K562 (cell line): Measurements from ENCODE around the gene GP1BB. TPM values are rescaled to one million over a fixed set of nuclear protein-coding genes. Genes with fewer than 3 reads are reported as not detected.

Experiments
- ATAC-seq: fragments of 200-7000 bp; cut with Tn5 transposase; 3 replicates; pipeline ENCODE4 v1.9.1; 2020; ENCODE audit warnings: moderate library complexity
- BruUV-seq: library from RNA; stranded (reverse); fragments of 400-500 nt; replicated peaks from 2 replicates; lab custom pipeline; 2021; lab: Mats Ljungman, UMichigan
- CTCF ChIA-PET: fragments of 300-600 bp; formaldehyde crosslinking; extraction: SDS; loops from one replicate; lab custom pipeline; 2021; ENCODE audit warnings: low intra/inter-chr PET ratio; lab: Yijun Ruan, JAX
- POLR2A ChIA-PET: fragments of 300-600, 350-650 bp; sonication (Branson Sonifier 250); formaldehyde crosslinking; extraction: SDS; loops from one replicate; lab custom pipeline; 2021; ENCODE audit warnings: antibody characterized with exemption, inconsistent platforms; lab: Yijun Ruan, JAX
- DNase-seq, 4 experiments: peaks; one replicate each; pipeline versions ENCODE4 v3.0.0 to v3.0.0-alpha.2; 2011 to 2018; ENCODE audit warnings: low spot score in 3 of 4, mixed read lengths in 3 of 4; ENCODE audit errors: extremely low read depth in 1 of 4
- FAIRE-seq: peaks from 2 replicates; lab custom pipeline; 2011; peaks lifted over from hg19 to GRCh38; lab: Jason Lieb, UNC
- H2AFZ ChIP-seq: 2 replicates; pipeline ENCODE4 v1.6.0; 2011; ENCODE audit warnings: low read depth, low read length, control low read depth, inconsistent platforms
- H3K27ac ChIP-seq: fragments of 200-600 bp; 3 replicates; pipeline ENCODE4 v1.8.0; 2011; ENCODE audit warnings: low read depth, mild to moderate bottlenecking, control low read depth, inconsistent platforms, low read length, moderate library complexity, mixed read lengths; ENCODE audit errors: extremely low read depth
- H3K27me3 ChIP-seq, 2 experiments: fragments of 300-600 bp in 1 of 2; 2 replicates in 1 of 2; 3 replicates in 1 of 2; pipeline versions ENCODE4 v1.6.0 to v1.8.0; 2011; ENCODE audit warnings: inconsistent platforms in 2 of 2, low read length in 2 of 2, mild to moderate bottlenecking in 1 of 2, mixed read lengths in 1 of 2, moderate library complexity in 1 of 2; ENCODE audit not compliant: control insufficient read depth in 2 of 2, insufficient read depth in 2 of 2
- H3K36me3 ChIP-seq: fragments of 300-600 bp; 3 replicates; pipeline ENCODE4 v1.8.0; 2011; ENCODE audit warnings: mild to moderate bottlenecking, low read length, inconsistent platforms; ENCODE audit not compliant: control insufficient read depth, insufficient read depth
- H3K4me1 ChIP-seq, 2 experiments: fragments of 200-600 bp in 1 of 2; replicated peaks in 1 of 2; 2 replicates in 1 of 2; 3 replicates in 1 of 2; pipeline versions ENCODE4 v1.5.1 to v1.8.0; 2011; ENCODE audit warnings: inconsistent platforms in 2 of 2, low read length in 2 of 2, mild to moderate bottlenecking in 1 of 2, mixed read lengths in 1 of 2, moderate library complexity in 1 of 2; ENCODE audit not compliant: control insufficient read depth in 2 of 2, insufficient read depth in 2 of 2
- H3K4me2 ChIP-seq: 2 replicates; pipeline ENCODE4 v1.6.1; 2011; ENCODE audit warnings: low read length, control low read depth, inconsistent platforms, mixed read lengths; ENCODE audit not compliant: insufficient read depth
- H3K4me3 ChIP-seq: fragments of 200-600 bp; sonication (generic), shearing (Covaris generic); 2 replicates; pipeline ENCODE4 v1.5.1; 2016; ENCODE audit warnings: control low read depth, inconsistent platforms
- H3K79me2 ChIP-seq: fragments of 200-600 bp; 3 replicates; pipeline ENCODE4 v1.8.0; 2011; ENCODE audit warnings: low read length, inconsistent platforms; ENCODE audit not compliant: control insufficient read depth, insufficient read depth
- H3K9ac ChIP-seq, 2 experiments: 2 replicates each; pipeline versions ENCODE4 v1.6.0 to v1.6.1; 2011; ENCODE audit warnings: low read depth in 2 of 2, low read length in 2 of 2, control low read depth in 1 of 2, inconsistent platforms in 1 of 2, mild to moderate bottlenecking in 1 of 2, mixed read lengths in 1 of 2; ENCODE audit not compliant: insufficient read depth in 1 of 2
- H3K9me1 ChIP-seq: one replicate; pipeline ENCODE4 v1.6.0; 2011; ENCODE audit warnings: inconsistent platforms, mild to moderate bottlenecking, low read length, moderate library complexity; ENCODE audit not compliant: control insufficient read depth, insufficient read depth
- H3K9me3 ChIP-seq: replicated peaks from 2 replicates; pipeline ENCODE4 v1.5.1; 2011; ENCODE audit warnings: low read depth, low read length, inconsistent platforms; ENCODE audit not compliant: control insufficient read depth, insufficient read depth
- H4K20me1 ChIP-seq: replicated peaks from 2 replicates; pipeline ENCODE4 v1.6.1; 2011; ENCODE audit warnings: low read length, inconsistent platforms, mixed read lengths; ENCODE audit not compliant: control insufficient read depth, insufficient read depth
- ETS1 ChIP-seq: conservative IDR thresholded peaks from 2 replicates; pipeline ENCODE4 v1.6.1; 2011; ENCODE audit warnings: low read depth, mild to moderate bottlenecking, low read length; ENCODE audit not compliant: control insufficient read depth
- FUS ChIP-seq: fragments of 200-400 bp; formaldehyde crosslinking; optimal IDR thresholded peaks from 2 replicates; pipeline ENCODE3; 2017; ENCODE audit warnings: low read depth, low read length
- JUND ChIP-seq, 2 experiments: IDR thresholded peaks; 2 replicates in 1 of 2; 3 replicates in 1 of 2; pipeline ENCODE4 v1.6.1; 2011; ENCODE audit warnings: borderline replicate concordance in 2 of 2, low read depth in 2 of 2, low read length in 2 of 2, improper control_type of control experiment in 1 of 2, missing biosample characterization in 1 of 2, missing genetic modification characterization in 1 of 2, missing genetic modification reagents in 1 of 2
- MEIS2 ChIP-seq: fragments of 450-650 bp; IDR thresholded peaks from 2 replicates; pipeline ENCODE4 v1.6.1; 2014; ENCODE audit warnings: mild to moderate bottlenecking; ENCODE audit not compliant: partially characterized antibody
- NFATC3 ChIP-seq: fragments of 450-650 bp; IDR thresholded peaks from 2 replicates; pipeline ENCODE4 v1.6.1; 2017; ENCODE audit warnings: mild to moderate bottlenecking
- NR4A1 ChIP-seq, 2 experiments: fragments of 250-450 bp in 1 of 2; fragments of 450-650 bp in 1 of 2; sonication (Bioruptor Pico) in 1 of 2; IDR thresholded peaks; 2 replicates each; pipeline versions ENCODE4 v1.4.0 to v1.6.1; 2016 to 2020; ENCODE audit warnings: mild to moderate bottlenecking in 2 of 2, missing compliant biosample characterization in 1 of 2, missing genetic modification characterization in 1 of 2, moderate library complexity in 1 of 2
- PHF8 ChIP-seq: fragments of 200-600 bp; sonication (generic); IDR thresholded peaks from 2 replicates; pipeline ENCODE4 v1.6.1; 2012; ENCODE audit warnings: mixed run types, mild to moderate bottlenecking, inconsistent platforms, low read length, moderate library complexity, borderline replicate concordance
- RFX1 ChIP-seq: fragments of 450-650 bp; IDR thresholded peaks from 2 replicates; pipeline ENCODE4 v1.6.1; 2016; ENCODE audit warnings: mild to moderate bottlenecking, moderate library complexity
- SIX5 ChIP-seq, 2 experiments: IDR thresholded peaks; 2 replicates each; pipeline ENCODE4 v1.6.1; 2011; ENCODE audit warnings: low read length in 2 of 2, borderline replicate concordance in 1 of 2, low read depth in 1 of 2, mild to moderate bottlenecking in 1 of 2, moderate library complexity in 1 of 2; ENCODE audit not compliant: insufficient read depth in 1 of 2
- SMAD3 ChIP-seq: fragments of 450-650 bp; formaldehyde crosslinking; conservative IDR thresholded peaks from 2 replicates; pipeline ENCODE4 v1.4.0; 2020; ENCODE audit warnings: mild to moderate bottlenecking
- TCF7L2 ChIP-seq: fragments of 150-350 bp; IDR thresholded peaks from 2 replicates; pipeline ENCODE4 v1.6.1; 2016; ENCODE audit warnings: low read depth, mild to moderate bottlenecking, low read length, moderate library complexity
- YY1 ChIP-seq, 3 experiments: IDR thresholded peaks; 2 replicates each; pipeline ENCODE4 v1.6.1; 2011; ENCODE audit warnings: low read length in 2 of 3, mild to moderate bottlenecking in 2 of 3, moderate library complexity in 2 of 3, borderline replicate concordance in 1 of 3, control low read depth in 1 of 3, low read depth in 1 of 3; ENCODE audit not compliant: insufficient read depth in 3 of 3, insufficient replicate concordance in 2 of 3, control insufficient read depth in 1 of 3, insufficient read length in 1 of 3; ENCODE audit errors: extremely low read depth in 1 of 3
- ZBTB7A ChIP-seq: IDR thresholded peaks from 2 replicates; pipeline ENCODE4 v1.6.1; 2011; ENCODE audit warnings: low read depth, mild to moderate bottlenecking, low read length, moderate library complexity, borderline replicate concordance; ENCODE audit not compliant: control insufficient read depth
- ZNF408 ChIP-seq: fragments of 250-450 bp; sonication (Bioruptor Pico); IDR thresholded peaks from 2 replicates; pipeline ENCODE4 v1.4.0; 2020; ENCODE audit warnings: low read depth, mild to moderate bottlenecking, moderate library complexity
- WGBS: fragments of 100-300 bp; shearing (Covaris generic); methylation state at CpG from one replicate; pipeline ENCODE4 v1.1.6; 2016; ENCODE audit warnings: low coverage, mixed read lengths; ENCODE audit not compliant: insufficient coverage; ENCODE audit errors: missing lambda C conversion rate; 5-methylcytosine and 5-hydroxymethylcytosine counted together
- in situ Hi-C: fragments of 300-500 bp; cut with MboI; formaldehyde crosslinking; loops from 4 replicates; pipeline ENCODE4 v1.15.0; 2018; ENCODE audit warnings: inconsistent platforms, mixed read lengths
- intact Hi-C: fragments of 100-400 bp; cut with micrococcal nuclease; formaldehyde crosslinking; loops from 2 replicates; pipeline ENCODE4 v1.14.2; 2022
- polyA plus RNA-seq, 8 experiments: library from polyadenylated mRNA; depleted of rRNA in 4 of 8; stranded (reverse) in 5 of 8; unstranded in 3 of 8; fragments of >200 nt; fragmentation: Nextera tagmentation in 2 of 8; fragmentation: Illumina TruSeq in 1 of 8; extraction: Ambion mirVana in 2 of 8; extraction: Trizol in 1 of 8; gene quantifications; 2 replicates each; pipeline versions ENCODE4 v1.2.1 to v1.2.3, GENCODE V29; 2011 to 2014; ENCODE audit warnings: inconsistent platforms in 1 of 8, missing spikeins in 1 of 8
- total RNA-seq, 7 experiments: library from RNA; depleted of rRNA in 6 of 7; stranded (reverse); fragments of >200 nt in 6 of 7; fragmentation: Illumina TruSeq in 2 of 7; extraction: Trizol in 2 of 7; gene quantifications; 2 replicates each; pipeline versions ENCODE4 v1.2.1 to v1.2.3, GENCODE V29; 2011 to 2021; ENCODE audit warnings: low replicate concordance in 1 of 7

Gene GP1BB
- total and polyA plus RNA-seq, 9 of the 15 experiments (the other 6 are each of a cell fraction or from before 2014, with no cell fraction given), result 0.69 to 162 (median 2.8) TPM

GRCh38 chr22:19704355-19705015 lies 18.9 kb upstream of the GP1BB start:
- FAIRE-seq (no peak), DNase-seq (peak in 2 of 4 experiments; percentile 20 to 27), ATAC-seq (no peak)
- Histone ChIP-seq H3K9me1 (peaks cover 13% of the 10 kb centered on the region), H3K36me3 (no peaks in the 10 kb centered on the region), H3K4me3 (no peak overlapping the region), H3K9me3 (no peaks in the 10 kb centered on the region), H3K79me2 (no peaks in the 10 kb centered on the region), H3K27ac (no peak overlapping the region), H4K20me1 (peaks cover 33% of the 10 kb centered on the region; the same call in 1 of the 2 replicates), H2AFZ (no peak overlapping the region; the same call in 1 of the 2 replicates), H3K9ac (no peak overlapping the region), H3K4me2 (no peak overlapping the region), H3K4me1 (peaks cover 3 to 29% of the 10 kb centered on the region in 2 experiments; a peak in 3 of 5 replicates), H3K27me3 (peaks cover 56 to 73% of the 10 kb centered on the region in 2 experiments)
- TF ChIP-seq RFX1 (no peak), ZBTB7A (peak; percentile 20; the same call in 1 of the 2 replicates), SIX5 (IDR thresholded peaks at IDR 0.05; ENCODE audit: borderline replicate concordance in 1 of 2, insufficient read depth in 1 of 2, low read depth in 1 of 2, low read length in 2 of 2) (0 out of 4 replicates have a peak, but pooled peaks of 1 of the 2 experiments have one; percentile 14), NR4A1 (CRISPR knock-in tag; IDR thresholded peaks at IDR 0.05) (0 out of 2 replicates have a peak, but pooled peaks have one; percentile 4), NR4A1 (tag; IDR thresholded peaks at IDR 0.05) (no peak), ZNF408 (CRISPR knock-in tag) (peak; percentile 16; the same call in 1 of the 2 replicates), YY1 (IDR thresholded peaks at IDR 0.05; ENCODE audit: borderline replicate concordance in 1 of 3, control insufficient read depth in 1 of 3, extremely low read depth in 1 of 3, insufficient read depth in 3 of 3, insufficient read length in 1 of 3, insufficient replicate concordance in 2 of 3, low read depth in 1 of 3, low read length in 2 of 3) (peak in 1 of 3 experiments; percentile 5), SMAD3 (CRISPR knock-in tag) (no peak), FUS (no peak), MEIS2 (no peak), ETS1 (0 out of 2 replicates have a peak, but pooled peaks have one; percentile 12), NFATC3 (no peak), TCF7L2 (no peak), JUND (IDR thresholded peaks at IDR 0.05; ENCODE audit: borderline replicate concordance, low read depth, low read length) (no peak), JUND (tag; IDR thresholded peaks at IDR 0.05; ENCODE audit: borderline replicate concordance, low read depth, low read length) (no peak), PHF8 (no peak; the same call in 1 of the 2 replicates)
- CTCF ChIA-PET, result no interaction called here
- intact Hi-C loops (no loop called here), in situ Hi-C loops (no loop called here)
- no TSS peak for BruUV-seq
- POLR2A ChIA-PET, result interaction anchor here (0.5 to 3.2 kb wide), 10 partner anchors 9 to 193 kb away, joined by 3 to 17 read pairs (median 4); no protein-coding TSS in a partner anchor
- WGBS, result 12% methylated on average over 15 of the region's 15 CpGs
